Nephron progenitor cell (in vitro differentiated cells): ENCODE results near the gene OR4C16.

Source experiments
- DNase-seq: peaks from one replicate; pipeline ENCODE4 v3.0.0; 2021
- H3K27ac Mint-ChIP-seq: 2 replicates; pipeline ENCODE4 v1.8.0; 2021; ENCODE audit warnings: mild to moderate bottlenecking, moderate library complexity, mixed read lengths
- H3K27me3 Mint-ChIP-seq: 2 replicates; pipeline ENCODE4 v1.8.0; 2021; ENCODE audit warnings: mild to moderate bottlenecking, low read depth, mixed read lengths; ENCODE audit not compliant: poor library complexity
- H3K36me3 Mint-ChIP-seq: 2 replicates; pipeline ENCODE4 v1.8.0; 2021; ENCODE audit warnings: low read depth, mixed read lengths
- H3K4me1 Mint-ChIP-seq: 2 replicates; pipeline ENCODE4 v1.8.0; 2021; ENCODE audit warnings: mixed read lengths
- H3K4me3 Mint-ChIP-seq: 2 replicates; pipeline ENCODE4 v1.8.0; 2021; ENCODE audit warnings: mild to moderate bottlenecking, moderate library complexity, mixed read lengths
- H3K9me3 Mint-ChIP-seq: 2 replicates; pipeline ENCODE4 v1.8.0; 2021; ENCODE audit warnings: mild to moderate bottlenecking, moderate library complexity, mixed read lengths
- CTCF ChIP-seq: fragments of 200-600 bp; sonication (generic); IDR thresholded peaks from 2 replicates; pipeline ENCODE4 v1.5.0; 2021; ENCODE audit warnings: antibody characterized with exemption

The OR4C16 gene

GRCh38 chr11:55571828-55572227 is at the start of gene OR4C16:
Gene OR4C16 (plus strand): TSS chr11:55572128. CDS start chr11:55572128, 0 bp downstream.
- TF ChIP-seq CTCF = no peak
- no peak within 1 kb of the TSS for H3K27ac Mint-ChIP-seq
- no peaks in the 10 kb centered on the region for H3K27me3 Mint-ChIP-seq
- H3K9me3 Mint-ChIP-seq = peaks cover 69% of the 10 kb centered on the region
- H3K36me3 Mint-ChIP-seq = no peaks in the 10 kb centered on the region
- H3K4me1 Mint-ChIP-seq = no peaks in the 10 kb centered on the region
- H3K4me3 Mint-ChIP-seq = no peak within 1 kb of the TSS
- DNase-seq = no peak

GRCh38 chr11:55554169-55554568 is 17.8 kb upstream of the OR4C16 start, which contains the start of gene OR4C15:
Gene OR4C15 (plus strand): TSS chr11:55554469. CDS start chr11:55554469, 0 bp downstream.
- Mint-ChIP-seq H3K27ac (no peak within 1 kb of the TSS), H3K4me3 (no peak within 1 kb of the TSS), H3K36me3 (no peaks in the 10 kb centered on the region), H3K9me3 (peaks cover 67% of the 10 kb centered on the region), H3K27me3 (peaks cover 4% of the 10 kb centered on the region), H3K4me1 (no peaks in the 10 kb centered on the region)
- no peak for DNase-seq
- no peak for TF ChIP-seq CTCF

- Mint-ChIP-seq H3K4me1 (no peaks in the 10 kb centered on the region), H3K27me3 (no peaks in the 10 kb centered on the region), H3K4me3 (no peak overlapping the region), H3K36me3 (no peaks in the 10 kb centered on the region), H3K9me3 (peaks cover 76% of the 10 kb centered on the region), H3K27ac (no peak overlapping the region)
- TF ChIP-seq CTCF = no peak
- no peak for DNase-seq
Observed at GRCh38 chr11:55572548-55572947, 620 bp downstream of the OR4C16 start.

GRCh38 chr11:55607545-55607944 is 35.6 kb downstream of the OR4C16 start, which contains the start of gene OR4C11:
Gene OR4C11 (minus strand): TSS chr11:55607645. CDS start chr11:55604373, 3,272 bp downstream.
- no peak for TF ChIP-seq CTCF
- H3K4me1 Mint-ChIP-seq = no peaks in the 10 kb centered on the region
- H3K9me3 Mint-ChIP-seq = peaks cover 25% of the 10 kb centered on the region
- H3K27me3 Mint-ChIP-seq = no peaks in the 10 kb centered on the region
- no peak within 1 kb of the TSS for H3K4me3 Mint-ChIP-seq
- no peak within 1 kb of the TSS for H3K27ac Mint-ChIP-seq
- no peak for DNase-seq
- H3K36me3 Mint-ChIP-seq = no peaks in the 10 kb centered on the region
